GM23338 (cell line): Measurements from ENCODE around the gene SHROOM2. TPM values are rescaled to one million over a fixed set of nuclear protein-coding genes. Genes with fewer than 3 reads are reported as not detected.

Experiments
- ATAC-seq: fragments of 200-7000 bp; cut with Tn5 transposase; 3 replicates; pipeline ENCODE4 v1.9.1; 2020
- DNase-seq: peaks from one replicate; pipeline ENCODE4 v3.0.0-alpha.2; 2015; ENCODE audit warnings: low spot score
- H2AFZ ChIP-seq: fragments of 200-600 bp; sonication (generic); 2 replicates; pipeline ENCODE4 v1.8.0; 2016; ENCODE audit warnings: antibody characterized with exemption, mild to moderate bottlenecking, moderate library complexity
- H3F3A ChIP-seq: fragments of 200-600 bp; sonication (generic); replicated peaks from 2 replicates; pipeline ENCODE4 v1.8.0; 2017; ENCODE audit warnings: antibody characterized with exemption, mixed run types, low read depth
- H3K27ac ChIP-seq: fragments of 200-600 bp; sonication (generic); 2 replicates; pipeline ENCODE4 v1.6.1; 2016; ENCODE audit warnings: low read depth
- H3K27me3 ChIP-seq: fragments of 200-600 bp; sonication (generic); 2 replicates; pipeline ENCODE4 v1.8.0; 2016; ENCODE audit warnings: mild to moderate bottlenecking, mixed run types, moderate library complexity; ENCODE audit not compliant: insufficient read depth
- H3K36me3 ChIP-seq: fragments of 200-600 bp; sonication (generic); 2 replicates; pipeline ENCODE4 v1.8.0; 2016; ENCODE audit warnings: mild to moderate bottlenecking; ENCODE audit not compliant: insufficient read depth
- H3K4me1 ChIP-seq: fragments of 200-600 bp; sonication (generic); 2 replicates; pipeline ENCODE4 v1.8.0; 2016; ENCODE audit warnings: mild to moderate bottlenecking, moderate library complexity; ENCODE audit not compliant: insufficient read depth
- H3K4me2 ChIP-seq: fragments of 200-600 bp; sonication (generic); 2 replicates; pipeline ENCODE4 v1.7.1; 2017; ENCODE audit warnings: mixed run types
- H3K4me3 ChIP-seq: fragments of 200-600 bp; sonication (generic); 2 replicates; pipeline ENCODE4 v1.6.1; 2016; ENCODE audit warnings: mixed run types
- H3K79me2 ChIP-seq: fragments of 200-600 bp; sonication (generic); replicated peaks from 2 replicates; pipeline ENCODE4 v1.8.0; 2017; ENCODE audit warnings: mild to moderate bottlenecking; ENCODE audit not compliant: insufficient read depth
- H3K9me2 ChIP-seq: fragments of 200-600 bp; sonication (generic); 2 replicates; pipeline ENCODE4 v1.8.0; 2017; ENCODE audit not compliant: insufficient read depth
- H4K20me1 ChIP-seq: fragments of 200-600 bp; sonication (generic); replicated peaks from 2 replicates; pipeline ENCODE4 v1.8.0; 2017; ENCODE audit warnings: mild to moderate bottlenecking; ENCODE audit not compliant: insufficient read depth
- H3K27ac Mint-ChIP-seq: 2 replicates; pipeline ENCODE4 v1.8.0; 2020; ENCODE audit warnings: inconsistent platforms, mild to moderate bottlenecking, moderate library complexity, mixed read lengths
- H3K27me3 Mint-ChIP-seq: 3 replicates; pipeline ENCODE4 v1.8.0; 2022; ENCODE audit warnings: low read depth, mild to moderate bottlenecking, moderate library complexity, mixed read lengths, inconsistent platforms; ENCODE audit not compliant: insufficient read depth, poor library complexity
- H3K36me3 Mint-ChIP-seq: 3 replicates; pipeline ENCODE4 v1.8.0; 2021; ENCODE audit warnings: low read depth, mild to moderate bottlenecking, inconsistent platforms, moderate library complexity, mixed read lengths
- H3K4me1 Mint-ChIP-seq: 3 replicates; pipeline ENCODE4 v1.8.0; 2020; ENCODE audit warnings: mild to moderate bottlenecking, inconsistent platforms, mixed read lengths
- H3K4me3 Mint-ChIP-seq: 3 replicates; pipeline ENCODE4 v1.8.0; 2021; ENCODE audit warnings: moderate library complexity, mild to moderate bottlenecking, inconsistent platforms, mixed read lengths
- H3K9me3 Mint-ChIP-seq: 3 replicates; pipeline ENCODE4 v1.8.0; 2020; ENCODE audit warnings: moderate library complexity, mild to moderate bottlenecking, inconsistent platforms, mixed read lengths
- CTCF ChIP-seq, 2 experiments: fragments of 200-600 bp in 1 of 2; sonication (generic) in 1 of 2; conservative IDR thresholded peaks; 2 replicates each; pipeline versions ENCODE4 v1.5.1 to v1.6.1; 2016 to 2017; ENCODE audit warnings: antibody characterized with exemption in 2 of 2, low read depth in 2 of 2, mild to moderate bottlenecking in 2 of 2, moderate library complexity in 1 of 2
- EZH2phosphoT487 ChIP-seq: fragments of 200-600 bp; sonication (generic); IDR thresholded peaks from one replicate; pipeline ENCODE4 v1.8.1; 2018; ENCODE audit warnings: antibody characterized with exemption; ENCODE audit not compliant: unreplicated experiment
- JUNB ChIP-seq: IDR thresholded peaks from one replicate; pipeline ENCODE4 v1.6.1; 2016; ENCODE audit warnings: antibody characterized with exemption; ENCODE audit not compliant: unreplicated experiment
- REST ChIP-seq: IDR thresholded peaks from one replicate; pipeline ENCODE4 v1.6.1; 2018; ENCODE audit warnings: antibody characterized with exemption; ENCODE audit not compliant: unreplicated experiment
- ZNF114 ChIP-seq: fragments of 250-450 bp; sonication (Bioruptor Pico); IDR thresholded peaks from 2 replicates; pipeline ENCODE4 v1.5.0; 2020; ENCODE audit warnings: mild to moderate bottlenecking, moderate library complexity
- ZNF331 ChIP-seq: fragments of 250-450 bp; sonication (Bioruptor Pico); IDR thresholded peaks from 2 replicates; pipeline ENCODE4 v1.5.0; 2020; ENCODE audit warnings: low read depth, mild to moderate bottlenecking, moderate library complexity
- polyA plus RNA-seq: library from polyadenylated mRNA; unstranded; fragments of >200 nt; fragmentation: Nextera tagmentation; extraction: Ambion mirVana; gene quantifications from 2 replicates; pipeline ENCODE4 v1.2.1, GENCODE V29; 2016
- total RNA-seq: library from RNA; depleted of rRNA; stranded (reverse); fragments of >200 nt; shearing (Covaris generic); gene quantifications from 2 replicates; pipeline ENCODE4 v1.2.3, GENCODE V29; 2014

SHROOM2 gene
- total and polyA plus RNA-seq, 2 experiments from 2014 or later, result 3.5 to 15.8 TPM

- no peaks in the 10 kb centered on the region; the same call in 2 of the 3 replicates for H3K9me3 Mint-ChIP-seq
Observed at GRCh38 chrX:9988762-9989161, 202.5 kb downstream of the SHROOM2 start.

DNA sequence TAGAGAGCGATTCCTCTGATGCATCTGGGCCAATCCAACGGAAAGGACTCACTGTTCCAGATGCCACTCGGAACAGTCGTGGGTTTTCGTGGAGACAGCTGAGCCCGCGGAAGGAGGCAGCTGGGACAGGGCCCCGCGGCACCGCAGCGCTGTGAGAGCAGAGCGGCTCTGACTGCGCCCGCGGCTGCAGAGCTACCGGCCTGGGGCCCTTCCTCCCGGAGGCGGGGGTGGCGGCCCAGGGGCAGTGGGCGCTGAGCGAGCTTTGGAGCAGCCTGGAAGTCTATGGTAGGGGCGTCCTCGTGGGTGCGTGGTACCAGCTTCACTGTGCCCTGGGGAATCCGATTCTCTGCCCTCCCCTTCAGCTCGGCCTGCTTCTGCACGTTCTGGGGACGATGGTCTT, 205.8 kb downstream of the SHROOM2 start:
- Mint-ChIP-seq H3K27ac (no peak overlapping the region), H3K9me3 (peaks cover 6% of the 10 kb centered on the region; the same call in 2 of the 3 replicates)
- no peak overlapping the region for H2AFZ ChIP-seq
- TF ChIP-seq CTCF (conservative IDR thresholded peaks at IDR 0.05; ENCODE audit: low read depth in 2 of 2) (no peak), ZNF331 (no peak), REST (no peak), EZH2phosphoT487 (no peak), ZNF114 (CRISPR knock-in tag) (no peak)

More at GRCh38 chrX:9988762-9989161, 202.5 kb downstream of the SHROOM2 start:
- Histone ChIP-seq H3K9me2 (no peaks in the 10 kb centered on the region), H3K4me1 (no peaks in the 10 kb centered on the region), H3K27ac (no peak overlapping the region), H2AFZ (no peak overlapping the region), H3K36me3 (no peaks in the 10 kb centered on the region), H4K20me1 (no peaks in the 10 kb centered on the region), H3K4me3 (no peak overlapping the region), H3K4me2 (no peak overlapping the region), H3K79me2 (no peaks in the 10 kb centered on the region), H3F3A (no peaks in the 10 kb centered on the region), H3K27me3 (no peaks in the 10 kb centered on the region)
- Mint-ChIP-seq H3K36me3 (no peaks in the 10 kb centered on the region; the same call in 2 of the 3 replicates), H3K4me1 (no peaks in the 10 kb centered on the region), H3K4me3 (no peak overlapping the region), H3K27me3 (no peaks in the 10 kb centered on the region), H3K27ac (no peak overlapping the region)
- ATAC-seq, result no peak
- no peak for TF ChIP-seq ZNF114 (CRISPR knock-in tag)
- no peak for TF ChIP-seq JUNB
- TF ChIP-seq CTCF (conservative IDR thresholded peaks at IDR 0.05; ENCODE audit: low read depth in 2 of 2), result peak; percentile 50 to 52
- no peak for DNase-seq

More for the DNA sequence above, 205.8 kb downstream of the SHROOM2 start:
- no peaks in the 10 kb centered on the region for H3K36me3 ChIP-seq
- no peak overlapping the region for H3K4me3 ChIP-seq
- ATAC-seq (no peak), DNase-seq (no peak)
- Mint-ChIP-seq H3K4me3 (no peak overlapping the region), H3K4me1 (no peaks in the 10 kb centered on the region), H3K27me3 (no peaks in the 10 kb centered on the region), H3K36me3 (no peaks in the 10 kb centered on the region; the same call in 2 of the 3 replicates)
- no peak overlapping the region for H3K27ac ChIP-seq
- H4K20me1 ChIP-seq, result no peaks in the 10 kb centered on the region
- H3K4me1 ChIP-seq, result no peaks in the 10 kb centered on the region
- no peaks in the 10 kb centered on the region for H3K79me2 ChIP-seq
- no peaks in the 10 kb centered on the region for H3K27me3 ChIP-seq
- H3K4me2 ChIP-seq, result no peak overlapping the region
- no peaks in the 10 kb centered on the region for H3F3A ChIP-seq
- H3K9me2 ChIP-seq, result no peaks in the 10 kb centered on the region
